DMS153 treated with DMSO at 0.1 percent for 48 hours (cell line): ENCODE results near the gene FTMT.
"Not testable (repeated sequence)": the region's sequence is repeated elsewhere in the genome, so short reads cannot be mapped to it uniquely, and the experiment has no call there.

Source experiments
- DNase-seq: peaks from one replicate; lab custom pipeline; 2025; ENCODE audit not compliant: unreplicated experiment; lab: John Stamatoyannopoulos, UW

The FTMT gene

GRCh38 chr5:121851643-121852574 lies at the start of gene FTMT:
Gene FTMT, plus strand, starts transcription at chr5:121851882. Its CDS starts 82 bp downstream, at chr5:121851964.
- DNase-seq = no peak

DNA sequence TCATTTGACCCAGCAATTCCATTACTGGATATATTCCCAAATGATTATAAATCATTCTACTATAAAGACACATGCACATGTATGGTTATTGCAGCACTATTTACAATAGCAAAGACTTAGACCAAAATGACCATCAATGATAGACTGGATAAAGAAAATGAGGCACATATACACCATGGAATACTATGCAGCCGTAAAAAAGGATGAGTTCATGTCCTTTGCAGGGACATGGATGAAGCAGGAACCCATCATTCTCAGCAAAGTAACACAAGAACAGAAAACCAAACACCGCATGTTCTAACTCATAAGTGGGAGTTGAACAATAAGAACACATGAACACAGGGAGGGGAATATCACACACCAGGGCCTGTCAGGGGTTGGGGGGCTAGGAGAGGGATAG lies 46.4 kb upstream of the FTMT start:
- not testable (repeated sequence) for DNase-seq

GRCh38 chr5:121805911-121806310 lies 45.8 kb upstream of the FTMT start:
- no peak for DNase-seq

DNA sequence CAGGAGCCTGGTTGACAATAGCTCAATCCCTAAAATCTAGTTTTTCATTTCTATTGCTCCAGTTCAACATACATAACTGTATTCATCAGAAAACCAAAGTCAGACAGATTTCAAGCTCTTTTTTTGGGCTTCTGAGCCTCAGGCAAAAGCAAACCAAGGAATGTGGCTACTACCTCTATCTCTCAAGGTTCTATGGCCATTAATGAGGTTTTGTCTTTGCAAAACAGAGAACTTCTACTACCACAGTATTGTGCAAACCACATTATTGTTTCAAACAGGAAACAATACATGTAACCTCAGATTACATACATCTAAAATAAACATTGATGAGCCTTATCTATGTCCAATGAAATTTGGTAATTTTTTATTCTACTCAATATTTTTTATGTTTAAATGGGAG lies 35.5 kb upstream of the FTMT start:
- no peak for DNase-seq

GRCh38 chr5:121819682-121820261 lies 31.9 kb upstream of the FTMT start:
- DNase-seq = no peak

DNA sequence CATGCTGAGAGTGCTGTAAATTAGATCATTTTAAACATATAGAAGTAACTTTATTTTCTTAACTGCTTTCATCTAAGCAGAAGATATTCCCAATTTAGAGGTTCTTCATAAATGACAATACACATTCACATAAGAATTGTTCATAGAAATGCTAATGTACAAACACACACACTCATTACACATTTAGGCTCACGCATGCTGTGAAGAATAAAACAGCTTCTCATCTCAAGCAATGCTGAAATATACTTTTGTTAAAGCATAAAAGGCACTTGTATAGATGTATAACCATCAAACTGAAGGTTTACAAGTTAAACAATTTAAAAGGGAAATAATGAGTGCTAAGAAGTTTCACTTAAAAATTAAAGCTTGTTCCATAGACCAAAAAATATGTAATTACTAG lies 18.1 kb upstream of the FTMT start:
- DNase-seq = no peak

- no peak for DNase-seq
Observed at GRCh38 chr5:121834021-121834420, 17.7 kb upstream of the FTMT start.

GRCh38 chr5:121841892-121842291 lies 9.8 kb upstream of the FTMT start:
- DNase-seq = no peak

- DNase-seq = no peak
Observed at GRCh38 chr5:121850272-121850671, 1.4 kb upstream of the FTMT start.

DNA sequence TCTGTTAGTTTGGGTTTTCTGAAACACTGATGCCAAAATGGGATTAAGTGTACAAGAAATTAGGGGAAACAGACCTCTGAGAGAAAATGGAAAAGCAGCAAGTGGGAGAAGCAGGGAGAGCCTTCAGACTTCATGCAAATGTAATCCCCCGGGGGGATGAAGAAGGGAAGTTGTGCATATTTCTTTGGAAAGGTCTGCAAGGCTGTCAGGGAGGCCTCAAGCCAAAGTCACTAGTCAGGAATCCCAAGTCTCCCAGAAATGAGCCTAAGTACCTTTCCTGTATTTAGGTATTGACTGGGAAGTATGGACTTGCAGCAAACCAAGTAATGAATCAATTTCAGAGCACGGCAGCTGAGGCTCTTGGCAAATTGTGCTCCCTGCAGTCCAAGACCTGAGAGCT lies 2.2 kb downstream of the FTMT start:
- DNase-seq = no peak

DNA sequence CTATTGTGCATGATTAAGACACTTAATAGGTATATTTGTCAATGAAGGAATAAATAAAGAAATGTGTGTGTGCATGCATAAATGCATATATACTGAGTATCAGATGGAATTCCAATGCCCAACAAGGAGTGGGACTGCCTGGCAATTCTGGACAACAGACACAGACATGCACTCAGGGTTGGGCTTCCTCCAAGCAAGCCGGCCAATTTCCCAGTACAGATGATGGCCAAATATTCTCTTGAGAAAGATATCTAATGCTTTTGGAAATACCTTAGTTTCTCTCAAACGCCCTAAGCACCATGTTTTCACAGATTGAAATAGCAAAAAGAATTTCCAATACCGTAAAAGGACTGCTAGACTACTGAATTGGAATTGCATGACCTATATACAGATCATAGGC lies 11.1 kb downstream of the FTMT start:
- DNase-seq = no peak

DNA sequence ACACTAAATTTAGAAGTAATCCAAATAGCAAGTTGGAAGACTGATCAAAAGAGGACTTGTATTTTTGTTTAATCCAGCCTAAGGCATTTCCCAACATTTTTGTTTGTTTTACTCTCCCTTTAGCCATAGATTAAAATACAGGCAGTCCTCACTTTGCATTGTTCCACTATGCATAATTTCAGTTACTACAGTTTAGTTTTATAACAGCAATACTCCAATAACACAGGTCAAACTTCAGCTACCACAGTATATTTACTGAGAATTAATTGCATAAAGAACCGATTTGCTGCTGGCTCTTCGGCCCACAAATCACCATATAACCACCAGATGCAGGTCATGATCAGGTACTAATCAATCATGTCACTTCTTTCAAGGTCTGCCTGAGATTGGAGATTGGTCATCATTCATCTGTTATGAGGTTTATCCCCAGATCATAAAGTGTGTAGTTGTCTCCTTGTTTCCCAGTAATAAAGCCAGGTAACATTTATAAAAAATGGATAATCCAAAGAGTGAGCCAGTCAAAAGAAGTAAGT lies 12.1 kb downstream of the FTMT start:
- no peak for DNase-seq

GRCh38 chr5:121867403-121867802 lies 15.7 kb downstream of the FTMT start:
- no peak for DNase-seq

- DNase-seq = no peak
Observed at GRCh38 chr5:121870489-121870888, 18.8 kb downstream of the FTMT start.

DNA sequence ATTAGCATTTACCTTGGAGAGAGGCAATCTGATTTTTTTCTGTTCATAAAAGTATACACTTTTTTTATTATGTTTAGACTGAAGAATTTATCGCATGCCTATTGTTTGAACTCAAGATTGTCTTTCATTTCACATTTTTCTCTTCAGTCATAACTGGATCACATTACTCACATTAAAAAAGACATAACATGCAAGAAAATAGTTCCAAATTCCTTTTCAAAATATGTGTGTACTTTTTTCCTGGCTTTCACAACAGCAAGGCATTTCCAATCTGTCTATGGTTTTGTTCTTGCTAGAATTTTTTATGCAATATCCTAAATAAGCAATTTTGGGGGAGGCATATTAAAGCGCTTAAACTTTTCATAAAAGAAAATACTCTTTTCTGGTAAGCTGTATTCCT lies 21.2 kb downstream of the FTMT start:
- no peak for DNase-seq

- DNase-seq = no peak
Observed at GRCh38 chr5:121873409-121873808, 21.7 kb downstream of the FTMT start.

DNA sequence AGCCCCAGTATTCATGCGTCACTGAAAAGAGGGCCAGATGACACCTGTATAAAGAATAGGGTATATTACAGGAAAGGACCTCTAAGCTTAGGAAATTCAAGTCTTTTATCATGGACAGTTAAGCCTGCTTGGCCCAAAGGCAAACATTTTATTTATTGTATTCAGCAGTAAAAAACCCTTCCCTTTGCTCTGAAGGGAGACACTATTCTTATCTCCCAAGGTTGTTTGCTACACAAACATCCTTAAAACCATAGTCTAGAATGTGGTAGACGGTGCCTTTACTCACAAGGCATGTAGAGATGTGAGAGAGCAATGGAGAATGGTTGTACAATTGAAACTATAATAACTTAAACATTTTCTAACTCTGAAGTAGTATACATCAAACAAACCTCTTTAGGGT lies 33.9 kb downstream of the FTMT start:
- DNase-seq = no peak

DNA sequence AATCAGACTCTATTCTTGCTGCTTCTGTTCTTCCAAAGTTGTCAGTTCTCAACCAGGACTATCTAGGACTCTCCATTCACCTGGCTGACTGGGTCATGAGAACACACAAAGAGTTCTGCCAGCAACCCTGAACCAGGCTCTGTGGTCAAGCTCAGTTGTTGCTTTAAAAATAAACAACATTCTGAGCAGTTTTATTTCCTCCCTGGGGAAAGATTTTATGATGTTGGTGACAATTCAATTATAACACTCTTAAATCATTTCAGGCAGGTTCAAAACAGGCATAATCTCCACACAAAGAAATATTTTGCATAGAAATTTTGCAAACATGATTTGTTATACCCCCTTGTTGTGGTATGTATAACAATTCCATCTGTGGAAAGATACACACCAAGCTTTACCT lies 36.0 kb downstream of the FTMT start:
- DNase-seq = no peak

- DNase-seq = no peak
Observed at GRCh38 chr5:121890297-121890858, 38.7 kb downstream of the FTMT start.

DNA sequence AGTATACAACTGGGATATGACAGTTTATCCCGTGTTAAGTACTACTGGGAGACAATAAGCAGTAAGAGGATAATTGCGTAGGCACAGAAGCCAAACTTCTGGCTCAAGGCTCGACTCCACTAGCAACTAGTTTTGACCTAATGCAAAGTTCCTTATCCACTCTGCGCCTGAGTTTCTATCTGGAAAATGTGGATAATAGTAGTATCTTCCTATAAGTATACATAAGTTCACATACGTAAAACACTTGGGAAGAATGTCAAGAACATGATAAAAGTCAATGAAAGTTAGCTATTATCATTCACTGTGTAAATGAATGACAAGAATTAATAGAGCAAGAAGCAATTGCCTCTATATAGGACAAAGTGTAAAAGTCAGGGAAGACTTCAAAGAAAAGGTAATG lies 45.7 kb downstream of the FTMT start:
- no peak for DNase-seq

DNA sequence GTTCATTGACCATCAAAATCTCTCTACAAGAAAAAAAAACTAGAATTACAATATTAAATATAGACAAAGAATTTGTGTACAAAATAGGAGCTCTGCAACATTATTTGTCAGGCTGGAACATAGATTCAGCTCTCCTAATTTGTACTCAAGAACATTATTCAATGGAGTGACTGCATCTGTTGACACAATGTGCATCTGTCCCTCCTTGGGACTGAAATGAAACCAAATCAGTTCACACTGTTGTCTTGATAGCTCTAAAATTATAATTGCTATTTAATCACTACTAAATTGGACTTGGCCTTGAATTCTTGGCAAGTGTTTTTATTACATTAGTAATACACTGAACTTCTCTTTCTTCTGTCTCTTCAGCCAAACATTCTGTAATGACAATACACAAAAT lies 47.7 kb downstream of the FTMT start:
- DNase-seq = no peak
